ENCODE measurements around the gene CENPE.

CENPE gene

DNA sequence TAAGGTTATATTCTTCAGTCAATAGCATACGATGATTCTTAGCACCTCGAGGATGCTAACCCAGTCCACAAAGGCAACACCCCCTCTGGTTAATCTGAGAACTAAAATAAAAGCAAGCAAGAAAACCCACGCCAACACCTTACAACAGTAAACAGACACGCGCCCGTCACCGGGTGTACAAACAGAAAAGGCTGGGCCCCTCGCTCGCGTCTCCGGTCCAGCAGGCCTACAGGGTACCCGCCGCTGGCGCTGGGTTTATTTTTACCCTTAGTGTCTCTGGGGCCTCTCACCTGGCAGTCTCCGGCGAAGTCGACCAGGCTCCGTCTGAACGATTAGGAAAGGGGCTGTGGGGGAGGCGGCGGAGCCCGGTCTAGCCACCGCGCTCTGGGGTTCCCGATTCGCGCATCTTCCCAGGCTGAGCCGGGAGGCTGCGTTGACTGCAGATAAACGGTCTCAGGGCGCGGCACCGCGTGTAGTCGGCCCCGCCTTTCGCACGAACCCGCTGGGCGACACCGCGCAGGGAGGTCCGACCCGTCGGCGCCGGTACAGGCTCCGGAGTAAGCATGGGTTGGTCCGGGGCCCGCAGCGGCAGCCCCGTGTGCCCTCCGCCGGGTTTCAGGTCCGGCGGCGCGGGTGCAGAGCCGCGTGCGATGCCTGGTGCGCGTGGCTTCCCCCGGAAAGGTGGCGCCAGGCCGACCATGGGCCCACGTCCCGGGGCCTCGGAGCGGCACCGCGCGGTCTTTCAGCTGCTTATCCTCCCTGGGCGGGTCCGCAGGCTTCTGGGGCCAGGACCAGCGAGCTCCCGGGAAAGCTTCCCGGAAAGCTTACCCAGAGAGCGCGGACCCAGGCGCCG lies 122.0 kb downstream of the CENPE start:
- DNase-seq (ENCODE audit: low read depth, low spot score): no peak

GRCh38 chr4:103075435-103075893 lies 122.7 kb downstream of the CENPE start:
- no peak for DNase-seq (ENCODE audit: low read depth, low spot score)

DNA sequence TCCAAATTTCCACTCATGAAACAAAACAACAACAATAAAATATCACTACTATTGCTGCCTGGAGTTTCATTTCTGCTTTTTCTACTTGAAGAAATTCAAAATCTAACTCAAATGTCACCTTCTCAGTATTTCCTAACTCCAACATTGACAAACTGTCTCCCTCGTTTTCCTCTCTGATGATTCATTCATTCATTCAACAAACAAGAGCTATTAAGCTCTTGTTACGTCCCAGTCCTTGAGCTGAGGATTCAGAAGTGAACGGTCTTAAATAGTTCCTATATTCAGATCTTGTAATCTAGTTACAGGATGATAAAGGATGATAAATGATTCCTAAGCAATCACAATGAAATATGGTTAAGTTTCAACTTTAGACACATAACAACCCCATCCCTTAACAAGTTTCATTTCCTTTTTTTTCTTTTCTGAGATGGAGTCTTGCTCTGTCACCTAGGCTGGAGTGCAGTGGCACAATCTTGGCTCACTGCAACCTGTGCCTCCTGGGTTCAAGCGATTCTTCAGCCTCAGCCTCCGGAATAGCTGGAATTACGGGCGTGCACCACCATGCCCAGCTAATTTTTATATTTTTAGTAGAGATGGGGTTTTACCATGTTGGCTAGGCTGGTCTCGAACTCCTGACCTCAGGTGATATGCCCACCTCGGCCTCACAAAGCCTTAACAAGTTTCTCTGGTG lies 123.3 kb downstream of the CENPE start:
- DNase-seq (ENCODE audit: low read depth, low spot score): no peak

GRCh38 chr4:103073792-103074438 lies 124.2 kb downstream of the CENPE start:
- no peak for DNase-seq (ENCODE audit: low read depth, low spot score)

DNA sequence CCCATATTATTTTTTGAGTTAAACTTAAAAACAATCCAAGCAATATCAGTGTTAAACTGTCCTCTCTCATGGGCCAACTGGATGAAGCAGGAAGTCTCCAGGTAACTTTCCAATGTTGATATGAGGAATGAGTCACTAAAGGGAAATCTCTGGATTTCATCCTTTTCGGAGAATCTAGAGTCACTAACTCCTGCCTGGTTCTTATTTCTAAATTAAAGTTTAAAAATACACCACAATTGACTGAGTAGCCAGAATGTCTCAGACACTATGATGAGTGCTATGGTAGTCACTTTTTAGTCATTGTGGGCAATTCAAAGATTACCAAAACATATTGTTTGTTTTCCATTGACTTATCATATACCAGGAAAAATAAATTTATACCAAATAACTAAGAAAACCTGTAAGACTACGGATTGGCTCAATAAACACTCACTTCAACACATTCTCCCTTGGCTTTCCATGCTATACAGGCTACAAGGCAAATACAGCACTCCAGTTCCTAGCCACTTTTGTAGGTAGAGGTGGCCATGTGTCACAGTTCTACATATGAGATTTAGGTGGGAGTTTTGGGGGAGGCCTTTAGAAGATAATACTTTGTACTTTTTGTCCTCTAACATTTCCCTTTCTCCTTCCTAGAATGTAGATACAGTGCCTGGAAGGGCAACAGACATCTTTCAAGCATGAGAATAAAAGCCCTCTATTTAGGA lies 130.1 kb downstream of the CENPE start:
- no peak for DNase-seq (ENCODE audit: low read depth, low spot score)

- no peak for DNase-seq (ENCODE audit: low read depth, low spot score)
Measured at GRCh38 chr4:103060453-103061148, 137.5 kb downstream of the CENPE start.
